Measurements from ENCODE around the gene THBS2.

THBS2 gene

DNA sequence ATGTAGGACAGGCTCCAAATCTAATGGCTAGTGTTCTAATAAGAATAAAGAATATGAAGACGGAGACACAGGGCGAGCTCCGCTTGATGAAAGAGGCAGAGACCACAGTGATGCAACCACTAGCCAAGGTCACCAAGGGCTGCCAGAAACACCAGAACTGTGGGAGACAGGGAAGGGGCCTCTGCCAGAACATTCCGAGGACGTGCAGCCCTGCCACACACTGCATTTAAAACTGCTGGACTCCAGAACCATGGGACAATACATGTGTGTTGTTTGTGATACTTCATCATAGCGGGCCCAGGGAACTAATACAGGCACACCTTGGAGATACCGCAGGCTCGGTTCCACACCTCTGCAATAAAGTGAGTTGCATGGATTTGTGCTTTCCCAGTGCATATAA lies 2.9 kb upstream of the THBS2 start:
- no peak for TF ChIP-seq Cebpa-rat (IDR thresholded peaks at IDR 0.05)
- H3K36me3 ChIP-seq, result no peaks in the 10 kb centered on the region
- no peak overlapping the region for H3K27ac ChIP-seq
- H3K4me2 ChIP-seq, result no peak overlapping the region
- H3K4me1 ChIP-seq, result peaks cover 0 to 13% (median 0%) of the 10 kb centered on the region in 10 experiments; a peak in 4 of 20 replicates
- no peak overlapping the region for H3K4me3 ChIP-seq
- H3K27me3 ChIP-seq, result no peaks in the 10 kb centered on the region
- peaks cover 0 to 9% (median 0%) of the 10 kb centered on the region in 11 experiments; a peak in 3 of 22 replicates for H3K9me3 ChIP-seq (replicated peaks in 1 of 11)
- H4K20me1 ChIP-seq, result no peaks in the 10 kb centered on the region
- no peak overlapping the region for H3K9ac ChIP-seq

- no peak for TF ChIP-seq Cebpa-rat (IDR thresholded peaks at IDR 0.05)
- H3K27me3 ChIP-seq, result no peaks in the 10 kb centered on the region
- H3K9me3 ChIP-seq (replicated peaks in 1 of 11), result peaks cover 0 to 9% (median 0%) of the 10 kb centered on the region in 11 experiments; a peak in 3 of 22 replicates
- no peak overlapping the region for H3K4me2 ChIP-seq
- peaks cover 0 to 13% (median 0%) of the 10 kb centered on the region in 10 experiments; a peak in 4 of 20 replicates for H3K4me1 ChIP-seq
- no peak overlapping the region for H3K4me3 ChIP-seq
- no peak overlapping the region for H3K9ac ChIP-seq
- no peaks in the 10 kb centered on the region for H3K36me3 ChIP-seq
- H3K27ac ChIP-seq, result no peak overlapping the region
- no peaks in the 10 kb centered on the region for H4K20me1 ChIP-seq
Measured at GRCh38 chr6:169256061-169256460, 2.4 kb upstream of the THBS2 start.

DNA sequence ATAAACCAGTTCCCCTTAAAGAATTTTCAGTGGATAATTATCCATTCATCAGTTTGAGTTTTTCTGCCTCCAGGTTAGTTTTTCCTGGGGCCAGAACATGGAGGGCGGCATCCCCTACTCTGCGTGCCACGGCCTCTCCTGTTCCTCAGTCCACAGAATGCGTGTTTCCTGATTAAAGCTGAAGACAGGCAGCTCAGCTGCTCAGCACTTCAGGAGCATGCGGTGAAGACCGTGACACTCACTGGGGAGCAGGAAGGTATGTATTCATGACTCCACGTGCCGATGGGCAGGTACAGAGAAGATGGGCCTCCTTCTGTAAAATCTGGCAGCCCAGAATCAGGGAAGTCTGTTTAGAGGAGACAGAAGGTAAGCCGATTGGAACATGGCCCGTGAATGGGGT lies 2.0 kb upstream of the THBS2 start:
- peaks cover 0 to 13% (median 0%) of the 10 kb centered on the region in 10 experiments; a peak in 4 of 20 replicates for H3K4me1 ChIP-seq
- H3K4me2 ChIP-seq, result no peak overlapping the region
- H3K4me3 ChIP-seq, result no peak overlapping the region
- H3K9ac ChIP-seq, result no peak overlapping the region
- H3K36me3 ChIP-seq, result no peaks in the 10 kb centered on the region
- TF ChIP-seq Cebpa-rat (IDR thresholded peaks at IDR 0.05), result no peak
- H4K20me1 ChIP-seq, result no peaks in the 10 kb centered on the region
- H3K9me3 ChIP-seq (replicated peaks in 1 of 11), result peaks cover 0 to 9% (median 0%) of the 10 kb centered on the region in 11 experiments; a peak in 3 of 22 replicates
- no peak overlapping the region for H3K27ac ChIP-seq
- no peaks in the 10 kb centered on the region for H3K27me3 ChIP-seq

GRCh38 chr6:169254456-169255316 lies 1.0 kb upstream of the THBS2 start:
- Histone ChIP-seq H3K27me3 (no peaks in the 10 kb centered on the region), H3K9ac (no peak overlapping the region), H3K4me3 (no peak overlapping the region), H3K4me1 (peaks cover 0 to 13% (median 0%) of the 10 kb centered on the region in 10 experiments; a peak in 4 of 20 replicates), H4K20me1 (no peaks in the 10 kb centered on the region), H3K4me2 (peak overlapping the region in 2 of 11 experiments; percentile 15 to 23; a peak in 2 of 22 replicates), H3K27ac (no peak overlapping the region), H3K36me3 (no peaks in the 10 kb centered on the region), H3K9me3 (replicated peaks in 1 of 11) (peaks cover 0 to 9% (median 0%) of the 10 kb centered on the region in 11 experiments; a peak in 3 of 22 replicates)
- no peak for TF ChIP-seq Cebpa-rat (IDR thresholded peaks at IDR 0.05)

DNA sequence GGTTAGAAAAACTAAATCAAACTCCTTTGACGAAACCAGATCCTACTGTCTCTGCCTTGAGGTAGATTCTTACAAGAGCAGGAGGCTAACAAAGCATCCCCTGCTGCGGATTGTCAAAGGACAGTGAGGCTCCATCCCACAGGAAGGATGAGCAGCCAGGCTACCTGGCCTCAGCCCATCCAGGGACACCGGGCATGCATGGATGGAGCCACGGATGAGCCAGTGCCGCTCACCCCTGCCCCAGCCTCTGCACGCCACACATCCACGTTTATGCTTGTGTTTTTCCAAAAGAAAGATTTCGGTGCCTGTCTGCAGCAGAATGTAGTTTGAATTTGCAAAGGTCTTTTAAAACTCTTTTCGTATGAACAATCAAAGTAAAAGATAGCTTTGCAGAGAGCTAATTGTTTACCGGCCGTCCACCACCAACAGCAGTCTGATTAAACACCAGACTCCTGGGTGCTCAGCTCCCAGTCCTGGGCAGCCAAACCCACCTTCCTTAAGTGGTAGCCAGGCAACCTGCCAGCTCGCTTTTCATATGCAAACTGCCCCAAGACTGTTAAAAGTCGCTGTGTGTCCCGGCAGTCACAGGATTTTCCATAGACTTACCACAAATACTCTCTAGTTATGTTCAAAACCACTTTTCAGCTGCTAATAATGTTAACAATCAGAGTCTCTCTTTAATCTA lies 999 bp downstream of the THBS2 start:
- no peak for TF ChIP-seq Cebpa-rat (IDR thresholded peaks at IDR 0.05)
- Histone ChIP-seq H3K4me1 (peaks cover 0 to 13% (median 0%) of the 10 kb centered on the region in 10 experiments; a peak in 4 of 20 replicates), H4K20me1 (no peaks in the 10 kb centered on the region), H3K4me2 (no peak overlapping the region), H3K36me3 (no peaks in the 10 kb centered on the region), H3K27ac (no peak overlapping the region), H3K9ac (no peak overlapping the region), H3K27me3 (no peaks in the 10 kb centered on the region), H3K9me3 (replicated peaks in 1 of 11) (peaks cover 0 to 10% (median 1%) of the 10 kb centered on the region in 11 experiments; a peak in 7 of 22 replicates), H3K4me3 (no peak overlapping the region)

DNA sequence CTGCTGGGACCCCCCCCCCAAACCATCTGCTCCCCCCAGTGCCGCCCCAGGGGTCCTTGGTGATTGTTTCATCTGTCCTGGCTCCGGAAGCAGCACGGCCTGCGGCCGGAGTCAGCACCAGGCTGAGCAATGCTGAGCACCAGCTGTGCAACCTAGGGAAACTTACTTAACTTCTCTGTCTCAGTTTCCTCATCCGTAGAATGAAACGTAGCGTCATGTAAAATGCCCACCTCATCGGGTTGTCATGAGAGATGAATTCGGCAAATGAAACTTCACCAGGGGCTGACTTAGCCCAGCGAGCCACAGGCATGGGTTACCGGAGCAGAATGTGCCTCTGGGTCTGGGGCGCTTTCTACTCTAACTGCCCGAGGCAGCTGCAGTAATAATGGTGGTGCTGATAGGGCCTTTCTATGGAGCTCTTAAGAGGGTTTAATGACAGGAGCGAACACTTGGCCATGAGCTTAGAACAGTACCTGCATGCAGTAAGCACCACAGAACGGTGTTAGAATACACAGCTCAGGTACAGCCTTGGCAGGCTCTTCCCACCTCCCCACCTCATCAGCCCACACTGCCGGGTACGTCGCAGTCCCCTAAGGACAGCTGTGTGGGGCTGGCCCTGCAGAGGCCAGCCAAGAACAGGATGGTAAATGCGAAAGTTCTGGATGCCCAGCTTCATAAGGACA lies 1.7 kb downstream of the THBS2 start:
- H4K20me1 ChIP-seq, result no peaks in the 10 kb centered on the region

DNA sequence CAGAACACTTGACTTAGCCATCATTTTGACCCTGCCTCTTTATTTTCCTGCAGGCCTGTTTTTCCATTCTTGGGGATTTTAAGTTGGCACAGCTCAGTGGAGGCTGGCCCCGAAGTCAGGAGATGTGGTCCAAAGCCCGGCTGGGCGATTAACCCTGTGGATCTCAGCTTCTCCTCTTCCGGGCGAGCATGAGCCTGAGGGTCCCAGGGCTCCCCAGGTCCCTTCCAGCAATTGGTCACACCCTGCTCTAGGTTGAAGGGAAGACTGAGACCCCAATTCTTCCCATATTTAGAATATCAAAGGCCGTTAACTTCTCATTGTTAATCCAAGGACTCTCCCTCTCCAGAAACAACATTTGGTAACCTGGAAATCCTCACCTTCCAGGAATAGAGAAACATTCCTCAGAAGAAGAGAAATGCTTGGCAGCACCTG lies 2.3 kb downstream of the THBS2 start:
- no peak for TF ChIP-seq Cebpa-rat (IDR thresholded peaks at IDR 0.05)
- Histone ChIP-seq H4K20me1 (no peaks in the 10 kb centered on the region), H3K4me3 (no peak overlapping the region), H3K36me3 (no peaks in the 10 kb centered on the region), H3K9ac (no peak overlapping the region), H3K4me1 (peaks cover 0 to 13% (median 0%) of the 10 kb centered on the region in 10 experiments; a peak in 4 of 20 replicates), H3K9me3 (replicated peaks in 1 of 11) (peaks cover 0 to 12% (median 0%) of the 10 kb centered on the region in 11 experiments; a peak in 4 of 22 replicates), H3K27me3 (no peaks in the 10 kb centered on the region), H3K4me2 (no peak overlapping the region), H3K27ac (no peak overlapping the region)

More for the DNA sequence above, 1.7 kb downstream of the THBS2 start:
- peaks cover 0 to 12% (median 0%) of the 10 kb centered on the region in 11 experiments; a peak in 4 of 22 replicates for H3K9me3 ChIP-seq (replicated peaks in 1 of 11)
- no peak overlapping the region for H3K4me3 ChIP-seq
- no peak overlapping the region for H3K9ac ChIP-seq
- H3K4me2 ChIP-seq, result no peak overlapping the region
- TF ChIP-seq Cebpa-rat (IDR thresholded peaks at IDR 0.05), result no peak
- H3K36me3 ChIP-seq, result no peaks in the 10 kb centered on the region
- H3K27ac ChIP-seq, result no peak overlapping the region
- H3K27me3 ChIP-seq, result no peaks in the 10 kb centered on the region
- peaks cover 0 to 13% (median 0%) of the 10 kb centered on the region in 10 experiments; a peak in 4 of 20 replicates for H3K4me1 ChIP-seq

GRCh38 chr6:169250660-169251059 lies 3.0 kb downstream of the THBS2 start:
- Histone ChIP-seq H3K27ac (no peak overlapping the region), H3K4me2 (no peak overlapping the region), H3K9ac (no peak overlapping the region), H3K27me3 (no peaks in the 10 kb centered on the region), H3K4me1 (peaks cover 0 to 13% (median 0%) of the 10 kb centered on the region in 10 experiments; a peak in 4 of 20 replicates), H4K20me1 (no peaks in the 10 kb centered on the region), H3K9me3 (replicated peaks in 1 of 11) (peaks cover 0 to 12% (median 0%) of the 10 kb centered on the region in 11 experiments; a peak in 4 of 22 replicates), H3K4me3 (no peak overlapping the region), H3K36me3 (no peaks in the 10 kb centered on the region)
- TF ChIP-seq Cebpa-rat (IDR thresholded peaks at IDR 0.05), result no peak
